ENCODE measurements around the gene OR6B3. TPM values are rescaled to one million over a fixed set of nuclear protein-coding genes. Genes with fewer than 3 reads are reported as not detected.

OR6B3 gene
- total RNA-seq, 4 donors from 2014 or later, result 0.90 to 14.0 (median 3.1) TPM

- DNase-seq (ENCODE audit: low spot score in 2 of 2), result no peak
- 91 to 92% methylated on average over 9 of the region's 9 CpGs for WGBS, 2 donors
- TF ChIP-seq CTCF (IDR thresholded peaks at IDR 0.05), result no peak
- no peak for TF ChIP-seq POLR2A (IDR thresholded peaks at IDR 0.05)
- Histone ChIP-seq H3K27ac (no peak overlapping the region), H3K4me3 (no peak overlapping the region), H3K36me3 (peaks cover 0 to 96% (median 36%) of the 10 kb centered on the region in 3 donors), H3K9me3 (no peaks in the 10 kb centered on the region), H3K27me3 (no peaks in the 10 kb centered on the region), H3K4me1 (no peaks in the 10 kb centered on the region)
Observed at GRCh38 chr2:240014327-240014726, 39.0 kb downstream of the OR6B3 start.

- peaks cover 0 to 97% (median 39%) of the 10 kb centered on the region in 3 donors for H3K36me3 ChIP-seq
- no peak for DNase-seq (ENCODE audit: low spot score in 2 of 2)
- no peaks in the 10 kb centered on the region for H3K4me1 ChIP-seq
Observed at GRCh38 chr2:240013343-240013742, 40.0 kb downstream of the OR6B3 start.

GRCh38 chr2:240002983-240003382, 50.3 kb downstream of the OR6B3 start:
- DNase-seq (ENCODE audit: low spot score in 2 of 2), result no peak
- Histone ChIP-seq H3K36me3 (peaks cover 3 to 96% (median 9%) of the 10 kb centered on the region in 3 donors), H3K27me3 (no peaks in the 10 kb centered on the region), H3K4me3 (no peak overlapping the region), H3K4me1 (no peaks in the 10 kb centered on the region), H3K9me3 (no peaks in the 10 kb centered on the region), H3K27ac (no peak overlapping the region)
- TF ChIP-seq CTCF (IDR thresholded peaks at IDR 0.05) (no peak), POLR2A (IDR thresholded peaks at IDR 0.05) (no peak), EP300 (IDR thresholded peaks at IDR 0.05) (no peak)
- WGBS, 2 donors, result 83 to 84% methylated on average over 7 of the region's 7 CpGs

More at GRCh38 chr2:240013343-240013742, 40.0 kb downstream of the OR6B3 start:
- WGBS, 2 donors, result 63 to 92% methylated on average over 1 of the region's 1 CpG
- no peak for TF ChIP-seq EP300 (IDR thresholded peaks at IDR 0.05)
- no peak for TF ChIP-seq POLR2A (IDR thresholded peaks at IDR 0.05)
- Histone ChIP-seq H3K27ac (no peak overlapping the region), H3K9me3 (no peaks in the 10 kb centered on the region), H3K27me3 (no peaks in the 10 kb centered on the region), H3K4me3 (no peak overlapping the region)

- Histone ChIP-seq H3K27me3 (no peaks in the 10 kb centered on the region), H3K4me1 (no peaks in the 10 kb centered on the region), H3K27ac (no peak overlapping the region), H3K4me3 (no peak overlapping the region), H3K9me3 (no peaks in the 10 kb centered on the region), H3K36me3 (peaks cover 3 to 84% (median 9%) of the 10 kb centered on the region in 3 donors)
- DNase-seq (ENCODE audit: low spot score in 2 of 2), result no peak
- TF ChIP-seq CTCF (IDR thresholded peaks at IDR 0.05) (no peak), EP300 (IDR thresholded peaks at IDR 0.05) (no peak), POLR2A (IDR thresholded peaks at IDR 0.05) (no peak)
- 93% methylated on average over 11 of the region's 11 CpGs for WGBS, 2 donors
Observed at GRCh38 chr2:240000671-240001070, 52.6 kb downstream of the OR6B3 start.

- H3K27ac ChIP-seq, result no peak overlapping the region
- H3K27me3 ChIP-seq, result no peaks in the 10 kb centered on the region
- H3K4me3 ChIP-seq, result no peak overlapping the region
- no peaks in the 10 kb centered on the region for H3K9me3 ChIP-seq
- 77 to 78% methylated on average over 9 of the region's 9 CpGs for WGBS, 2 donors
- peaks cover 3 to 80% (median 9%) of the 10 kb centered on the region in 3 donors for H3K36me3 ChIP-seq
- DNase-seq (ENCODE audit: low spot score in 2 of 2), result no peak
- no peak for TF ChIP-seq POLR2A (IDR thresholded peaks at IDR 0.05)
- no peak for TF ChIP-seq CTCF (IDR thresholded peaks at IDR 0.05)
- TF ChIP-seq EP300 (IDR thresholded peaks at IDR 0.05), result no peak
- H3K4me1 ChIP-seq, result no peaks in the 10 kb centered on the region
Observed at GRCh38 chr2:239997686-239998409, 55.5 kb downstream of the OR6B3 start.

Other genes starting within 250 kb of the OR6B3 start
- gene NDUFA10, start 28.2 kb downstream of the OR6B3 start, total RNA-seq, result 100 to 1,000 TPM in 3 of 4 donors, 10 to 100 TPM in 1; 82.3 to 145 (median 102) TPM
- 1 to 10 TPM; 2.7 to 5.7 (median 3.1) TPM for gene OR6B2, start 23.1 kb downstream of the OR6B3 start, total RNA-seq
- gene COPS9, start 82.8 kb upstream of the OR6B3 start, total RNA-seq, result 100 to 1,000 TPM in 3 of 4 donors, 10 to 100 TPM in 1; 94.8 to 224 (median 141) TPM
- gene OTOS, start 87.1 kb upstream of the OR6B3 start, total RNA-seq, result not detected